Ectodermal cell (in vitro differentiated cells): ENCODE results near the gene RAP1GAP.

Experiments used
- H3K27ac ChIP-seq: 2 replicates; pipeline ENCODE4 v1.7.0; 2013; ENCODE audit warnings: mild to moderate bottlenecking, low read depth, low read length; ENCODE audit not compliant: insufficient read depth, poor library complexity, severe bottlenecking
- H3K27me3 ChIP-seq: 2 replicates; pipeline ENCODE4 v1.7.0; 2013; ENCODE audit warnings: mild to moderate bottlenecking, low read length; ENCODE audit not compliant: insufficient read depth, control insufficient read depth, poor library complexity, severe bottlenecking
- H3K36me3 ChIP-seq: one replicate; pipeline ENCODE4 v1.7.0; 2013; ENCODE audit warnings: low read length; ENCODE audit not compliant: control insufficient read depth, insufficient read depth
- H3K4me1 ChIP-seq: one replicate; pipeline ENCODE4 v1.7.0; 2013; ENCODE audit warnings: low read length; ENCODE audit not compliant: control insufficient read depth, insufficient read depth
- H3K4me3 ChIP-seq: 2 replicates; pipeline ENCODE4 v1.7.0; 2013; ENCODE audit warnings: low read depth, low read length, control low read depth; ENCODE audit not compliant: insufficient read depth
- H3K9me3 ChIP-seq: 2 replicates; pipeline ENCODE4 v1.7.0; 2013; ENCODE audit warnings: mild to moderate bottlenecking, low read length, moderate library complexity; ENCODE audit not compliant: control insufficient read depth
- WGBS, 2 experiments: methylation state at CpG; one replicate each; pipeline ENCODE4 v1.1.7; 2013; ENCODE audit warnings: missing lambda C conversion rate in 2 of 2; 5-methylcytosine and 5-hydroxymethylcytosine counted together

Gene RAP1GAP

DNA sequence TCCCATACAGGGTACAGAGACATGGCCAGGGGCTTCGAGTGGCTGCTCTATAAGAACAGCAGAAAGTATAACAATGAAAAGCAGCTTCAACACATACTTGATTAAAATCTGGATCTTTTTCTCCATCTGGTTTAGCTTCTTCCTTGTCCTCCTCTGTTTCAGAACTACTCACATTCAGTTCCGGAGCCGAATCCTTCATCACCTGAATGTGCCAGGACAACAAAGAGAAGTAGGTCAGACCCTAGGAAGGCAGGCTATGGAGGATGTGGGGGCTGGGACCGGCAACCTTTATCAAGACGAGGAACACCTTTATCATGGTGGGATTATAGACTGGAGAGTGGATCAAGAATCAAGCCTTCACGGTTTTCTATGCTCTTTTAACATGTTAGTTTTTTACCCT is 32.2 kb upstream of the RAP1GAP start:
- WGBS, 2 experiments, result 95 to 99% methylated on average over 5 to 6 of the region's 6 CpGs
- H3K27me3 ChIP-seq, result no peaks in the 10 kb centered on the region
- peaks cover 17% of the 10 kb centered on the region for H3K4me1 ChIP-seq
- H3K36me3 ChIP-seq, result peaks cover 6% of the 10 kb centered on the region
- H3K9me3 ChIP-seq, result no peaks in the 10 kb centered on the region
- no peak overlapping the region for H3K4me3 ChIP-seq
- H3K27ac ChIP-seq, result no peak overlapping the region

DNA sequence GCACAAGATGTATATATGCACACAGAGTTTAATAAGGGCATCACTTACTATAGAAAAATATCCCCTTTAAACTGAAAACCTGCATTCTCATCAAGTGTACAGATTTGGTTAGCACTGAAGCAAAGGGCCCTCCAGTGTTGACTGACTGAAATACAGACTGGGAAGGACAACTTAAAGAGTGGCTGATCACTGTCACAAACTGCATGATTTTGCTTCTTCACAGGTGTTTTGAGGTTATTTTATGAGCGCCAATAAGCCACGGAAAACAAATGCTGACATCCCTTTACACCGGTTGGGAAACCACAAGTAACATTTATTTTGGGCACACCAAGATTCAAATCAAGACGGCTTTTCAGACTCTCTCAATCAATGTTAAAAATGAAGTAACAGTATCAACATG is 30.9 kb upstream of the RAP1GAP start:
- Histone ChIP-seq H3K9me3 (no peaks in the 10 kb centered on the region), H3K27ac (no peak overlapping the region), H3K36me3 (peaks cover 6% of the 10 kb centered on the region), H3K27me3 (no peaks in the 10 kb centered on the region), H3K4me3 (no peak overlapping the region), H3K4me1 (peaks cover 6% of the 10 kb centered on the region)
- 93 to 95% methylated on average over 4 of the region's 4 CpGs for WGBS, 2 experiments

DNA sequence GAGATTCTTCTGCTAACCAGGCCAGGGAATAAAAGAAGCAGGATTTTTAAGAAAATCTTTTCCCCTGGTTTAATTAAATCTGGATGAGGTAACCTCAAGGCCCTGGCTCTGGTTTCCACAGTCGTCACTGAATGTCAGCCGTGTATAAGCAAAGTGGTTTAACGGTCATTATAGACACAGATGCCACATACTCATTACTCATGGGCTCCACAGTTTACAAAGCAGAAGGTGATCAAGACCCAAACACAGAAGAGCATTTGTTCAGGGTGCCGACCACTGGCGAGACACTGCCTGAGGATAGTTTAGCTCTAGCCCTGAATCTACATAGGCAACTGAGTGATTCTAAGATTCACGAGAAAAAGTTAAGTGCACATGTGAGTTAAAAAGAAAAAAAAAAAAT is 27.8 kb upstream of the RAP1GAP start:
- 95 to 97% methylated on average over 6 of the region's 6 CpGs for WGBS, 2 experiments
- Histone ChIP-seq H3K9me3 (no peaks in the 10 kb centered on the region), H3K27ac (no peak overlapping the region), H3K4me1 (no peaks in the 10 kb centered on the region), H3K36me3 (peaks cover 6% of the 10 kb centered on the region), H3K27me3 (no peaks in the 10 kb centered on the region), H3K4me3 (no peak overlapping the region)

DNA sequence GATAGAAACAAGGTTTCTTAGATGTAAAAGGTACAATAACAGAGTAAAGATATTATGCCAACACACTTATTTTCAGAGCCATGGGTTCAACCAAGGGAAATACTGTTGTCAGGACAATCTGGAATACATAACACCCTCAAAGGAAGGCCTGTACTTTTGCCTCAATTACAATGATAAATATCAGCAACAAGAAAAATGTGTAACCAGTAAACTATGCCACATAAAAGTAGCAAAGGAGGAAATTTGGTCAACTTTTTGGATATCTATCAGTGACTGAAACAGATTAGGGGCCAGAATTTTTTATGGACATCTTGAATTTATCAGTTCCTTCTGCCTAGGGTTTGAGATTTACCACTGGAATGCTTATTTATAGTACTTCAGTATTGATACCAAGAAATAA is 24.6 kb upstream of the RAP1GAP start:
- no peak overlapping the region for H3K4me3 ChIP-seq
- no peaks in the 10 kb centered on the region for H3K9me3 ChIP-seq
- no peak overlapping the region for H3K27ac ChIP-seq
- no peaks in the 10 kb centered on the region for H3K4me1 ChIP-seq
- no peaks in the 10 kb centered on the region for H3K27me3 ChIP-seq
- H3K36me3 ChIP-seq, result peaks cover 10% of the 10 kb centered on the region

DNA sequence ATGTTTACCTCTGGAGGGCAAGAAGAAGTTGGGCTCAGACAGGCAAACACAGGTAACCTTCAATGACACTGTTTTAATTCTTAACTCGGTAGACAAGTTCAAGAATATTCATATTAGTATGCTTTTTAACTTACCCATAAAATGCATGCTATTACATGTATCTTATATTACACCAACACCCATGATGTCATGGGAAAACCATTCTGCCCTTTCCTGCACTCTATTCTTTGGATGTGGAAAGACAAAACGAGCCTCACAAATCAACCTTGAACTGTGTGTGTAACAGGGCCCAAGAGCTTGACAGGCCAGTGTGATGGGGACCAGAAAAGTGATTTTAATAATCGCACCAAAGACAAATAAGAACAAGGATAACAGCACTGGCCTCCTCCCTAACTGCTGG is 22.6 kb upstream of the RAP1GAP start:
- Histone ChIP-seq H3K27me3 (no peaks in the 10 kb centered on the region), H3K36me3 (peaks cover 13% of the 10 kb centered on the region), H3K27ac (no peak overlapping the region), H3K4me3 (no peak overlapping the region), H3K4me1 (no peaks in the 10 kb centered on the region), H3K9me3 (no peaks in the 10 kb centered on the region)
- 97% methylated on average over 2 to 3 of the region's 3 CpGs for WGBS, 2 experiments

DNA sequence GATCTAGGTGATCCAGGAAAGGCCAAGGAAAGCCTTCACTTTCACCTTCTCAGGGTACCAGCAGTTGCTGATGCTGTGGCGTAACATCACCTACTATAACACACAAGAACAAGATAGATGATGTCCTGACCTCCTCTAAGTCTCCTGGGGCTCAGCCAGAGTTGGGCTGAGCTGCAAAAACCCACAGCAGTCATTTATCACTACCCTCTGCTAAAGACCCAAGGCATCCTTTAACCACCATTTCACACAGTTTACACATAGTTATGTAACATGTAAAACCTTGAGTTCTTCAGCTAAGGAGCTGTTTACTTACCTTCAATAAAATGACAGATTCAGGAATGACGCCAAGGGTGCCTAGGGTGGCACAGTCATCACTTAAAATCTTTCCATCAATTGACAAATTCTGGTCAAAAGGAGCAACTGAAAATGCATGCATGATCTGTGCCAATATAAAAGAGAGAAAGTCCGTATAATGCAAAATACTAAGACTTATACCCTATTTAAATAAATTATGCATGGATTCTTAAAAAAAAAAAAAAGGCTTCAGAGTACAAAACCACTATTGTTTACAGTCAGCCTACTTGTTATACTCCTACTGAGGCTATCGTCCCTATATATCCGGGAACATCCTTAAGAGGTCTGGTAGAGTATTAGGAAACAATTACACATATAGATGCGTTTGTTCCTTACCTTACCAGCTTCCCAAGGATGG is 20.7 kb upstream of the RAP1GAP start:
- H3K36me3 ChIP-seq, result peaks cover 22% of the 10 kb centered on the region
- H3K9me3 ChIP-seq, result no peaks in the 10 kb centered on the region
- no peak overlapping the region for H3K4me3 ChIP-seq
- H3K27ac ChIP-seq, result no peak overlapping the region
- H3K27me3 ChIP-seq, result no peaks in the 10 kb centered on the region
- 95 to 99% methylated on average over 5 of the region's 6 CpGs for WGBS, 2 experiments
- H3K4me1 ChIP-seq, result no peaks in the 10 kb centered on the region

DNA sequence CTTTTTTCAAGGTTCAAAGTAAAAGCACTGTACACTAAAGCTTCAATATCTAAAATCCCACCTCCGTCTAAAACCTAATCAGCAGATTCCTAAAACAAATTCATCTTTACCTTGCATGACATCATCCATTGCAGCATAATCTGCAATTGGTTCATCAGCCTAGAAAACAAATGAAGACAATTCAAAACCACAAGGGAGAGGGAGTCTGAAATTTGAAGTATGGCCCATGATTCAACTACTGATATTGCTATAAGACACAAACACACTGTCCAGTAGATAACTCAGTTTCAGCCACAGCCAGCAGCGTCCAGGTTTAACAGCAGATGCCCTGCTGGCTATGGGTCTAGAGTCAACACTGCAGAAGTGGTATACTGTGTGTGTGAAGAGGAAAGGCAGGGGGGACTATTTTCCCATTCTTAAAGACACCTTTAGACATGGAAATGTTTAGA is 17.9 kb upstream of the RAP1GAP start:
- Histone ChIP-seq H3K27ac (no peak overlapping the region), H3K4me1 (no peaks in the 10 kb centered on the region), H3K36me3 (peaks cover 22% of the 10 kb centered on the region), H3K9me3 (no peaks in the 10 kb centered on the region), H3K4me3 (no peak overlapping the region), H3K27me3 (no peaks in the 10 kb centered on the region)
- 87 to 88% methylated on average over 2 of the region's 2 CpGs for WGBS, 2 experiments

DNA sequence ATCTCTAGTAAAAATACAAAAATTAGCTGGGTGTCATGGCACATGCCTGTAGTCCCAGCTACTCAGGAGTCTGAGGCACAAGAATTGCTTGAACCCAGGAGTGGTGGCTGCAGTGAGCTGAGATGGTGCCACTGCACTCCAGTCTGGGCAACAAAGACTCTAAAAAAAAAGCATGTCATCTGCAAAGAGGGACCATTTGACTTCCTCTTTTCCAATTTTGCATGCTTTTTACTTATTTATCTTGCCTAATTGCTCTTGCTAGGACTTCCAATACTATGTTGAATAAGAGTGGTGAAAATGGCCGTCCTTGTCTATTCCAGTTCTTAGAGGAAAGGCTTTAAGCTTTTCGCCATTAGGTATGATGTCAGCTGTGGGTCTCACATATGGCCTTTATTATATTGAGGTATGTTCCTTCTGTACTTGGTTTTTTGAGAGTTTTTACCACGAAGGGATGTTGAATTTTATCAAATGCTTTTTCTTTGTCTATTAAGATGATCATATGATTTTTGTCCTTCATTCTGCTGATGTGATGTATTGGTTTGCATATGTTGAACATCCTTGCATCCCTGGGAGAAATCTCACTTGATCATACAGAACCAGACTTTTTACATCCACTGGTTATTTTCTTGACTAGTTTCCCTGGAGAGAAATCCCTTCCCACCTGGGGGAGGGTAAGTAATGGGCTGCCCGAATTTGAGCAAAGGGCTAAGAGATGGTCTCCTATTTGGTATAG is 17.0 kb upstream of the RAP1GAP start:
- Histone ChIP-seq H3K36me3 (peaks cover 22% of the 10 kb centered on the region), H3K4me1 (no peaks in the 10 kb centered on the region), H3K4me3 (no peak overlapping the region), H3K27me3 (no peaks in the 10 kb centered on the region), H3K9me3 (no peaks in the 10 kb centered on the region), H3K27ac (no peak overlapping the region)
- 96 to 98% methylated on average over 4 of the region's 4 CpGs for WGBS, 2 experiments

DNA sequence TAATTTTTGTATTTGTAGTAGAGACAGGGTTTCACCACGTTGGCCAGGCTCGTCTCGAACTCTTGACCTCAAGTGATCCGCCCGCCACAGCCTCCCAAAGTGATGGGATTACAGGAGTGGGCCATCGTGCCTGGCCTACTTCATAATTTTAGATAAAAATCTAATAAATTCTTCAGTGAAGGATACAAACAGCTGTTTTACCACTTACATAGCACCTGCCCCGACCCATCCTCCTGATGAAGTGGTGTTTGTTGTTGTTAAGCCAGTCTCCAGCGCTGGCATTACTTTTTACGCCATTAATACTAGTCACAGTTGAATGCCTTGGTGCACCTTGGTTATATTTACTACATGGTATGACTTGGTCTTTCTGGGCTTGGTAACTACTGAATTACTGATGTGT is 12.3 kb upstream of the RAP1GAP start:
- no peaks in the 10 kb centered on the region for H3K4me1 ChIP-seq
- no peaks in the 10 kb centered on the region for H3K27me3 ChIP-seq
- H3K27ac ChIP-seq, result no peak overlapping the region
- no peak overlapping the region for H3K4me3 ChIP-seq
- WGBS, 2 experiments, result 94 to 96% methylated on average over 8 to 9 of the region's 9 CpGs
- peaks cover 17% of the 10 kb centered on the region for H3K36me3 ChIP-seq
- no peaks in the 10 kb centered on the region for H3K9me3 ChIP-seq

DNA sequence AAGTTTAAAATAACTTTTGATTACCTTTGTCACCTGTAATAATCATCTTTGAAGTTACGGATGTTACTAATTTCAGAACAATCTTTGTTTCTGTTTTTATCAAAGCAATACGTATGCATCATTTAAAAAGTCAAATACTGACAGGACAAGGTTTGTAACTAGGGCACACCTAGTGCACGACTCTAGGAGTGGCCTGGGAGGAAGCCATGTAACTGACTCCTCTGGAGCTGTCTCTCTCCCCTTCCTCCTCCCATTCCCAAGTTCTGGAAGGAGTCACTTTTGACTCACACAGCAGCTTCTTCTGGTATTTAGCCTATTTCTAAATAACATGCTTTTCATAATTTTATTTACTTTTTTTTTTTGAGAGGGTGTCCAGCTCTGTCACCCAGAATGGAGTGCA is 11.8 kb upstream of the RAP1GAP start:
- 92% methylated on average over 3 of the region's 3 CpGs for WGBS, 2 experiments
- Histone ChIP-seq H3K27me3 (no peaks in the 10 kb centered on the region), H3K9me3 (no peaks in the 10 kb centered on the region), H3K36me3 (peaks cover 14% of the 10 kb centered on the region), H3K4me3 (no peak overlapping the region), H3K4me1 (no peaks in the 10 kb centered on the region), H3K27ac (no peak overlapping the region)
